H1 (cell line): ENCODE measurements around the gene SLC8B1.

Source experiments
- BACH1 ChIP-seq: IDR thresholded peaks from 2 replicates; pipeline ENCODE4 v1.6.1; 2012; ENCODE audit warnings: low read length, improper control_type of control experiment
- CTCF ChIP-seq, 3 experiments: IDR thresholded peaks; 1 replicate in 2 of 3; 2 replicates in 1 of 3; pipeline versions ENCODE4 v1.5.1 to v1.6.1; 2011; ENCODE audit warnings: low read length in 3 of 3, mild to moderate bottlenecking in 3 of 3, inconsistent platforms in 2 of 3, low read depth in 1 of 3, moderate library complexity in 1 of 3; ENCODE audit not compliant: insufficient read depth in 1 of 3; ENCODE audit errors: control extremely low read depth in 1 of 3
- EP300 ChIP-seq, 2 experiments: IDR thresholded peaks; 1 replicate in 1 of 2; 2 replicates in 1 of 2; pipeline ENCODE4 v1.6.1; 2011 to 2012; ENCODE audit warnings: low read depth in 2 of 2, low read length in 2 of 2, mild to moderate bottlenecking in 2 of 2, borderline replicate concordance in 1 of 2, inconsistent platforms in 1 of 2, moderate library complexity in 1 of 2
- KDM1A ChIP-seq: fragments of 200-600, 300-600 bp; sonication (generic); IDR thresholded peaks from 2 replicates; pipeline ENCODE4 v1.7.1; 2016; ENCODE audit warnings: mild to moderate bottlenecking, low read length, borderline replicate concordance
- MAX ChIP-seq: IDR thresholded peaks from 2 replicates; pipeline ENCODE4 v1.6.1; 2012; ENCODE audit warnings: inconsistent platforms

GRCh38 chr12:113301811-113302210, 33.1 kb downstream of the SLC8B1 start:
- TF ChIP-seq CTCF (IDR thresholded peaks at IDR 0.05; ENCODE audit: control extremely low read depth in 1 of 3, insufficient read depth in 1 of 3, low read depth in 1 of 3, low read length in 3 of 3) = no peak
- TF ChIP-seq KDM1A = no peak
- no peak for TF ChIP-seq BACH1
- no peak for TF ChIP-seq MAX
- no peak for TF ChIP-seq EP300 (IDR thresholded peaks at IDR 0.05; ENCODE audit: borderline replicate concordance in 1 of 2, low read depth in 2 of 2, low read length in 2 of 2)
